ENCODE results near the gene S100A16. TPM values are rescaled to one million over a fixed set of nuclear protein-coding genes. Genes with fewer than 3 reads are reported as not detected.
"Not testable (repeated sequence)": the region's sequence is repeated elsewhere in the genome, so short reads cannot be mapped to it uniquely, and the experiment has no call there.

S100A16 gene
- total RNA-seq, 1 experiment from 2014 or later: 14.6 TPM

DNA sequence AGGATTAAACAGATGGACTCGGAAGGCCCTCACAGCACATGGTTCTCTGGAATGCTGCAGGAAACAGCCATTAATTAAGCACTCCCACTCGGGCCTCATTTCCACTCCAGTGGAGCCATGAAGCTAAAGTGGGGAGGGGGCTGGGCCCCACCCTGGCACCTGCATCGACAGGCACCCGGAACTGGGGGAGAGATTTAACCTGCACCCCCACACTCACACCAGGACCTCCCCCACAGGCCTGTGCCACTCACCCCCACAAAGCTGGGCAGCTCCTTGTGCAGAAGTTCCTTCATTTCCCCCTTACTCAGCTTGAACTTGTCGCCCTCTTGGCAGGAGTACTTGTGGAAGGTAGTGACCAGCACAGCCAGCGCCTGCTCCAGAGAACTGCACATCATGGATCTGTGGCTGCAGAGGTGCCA lies 49.4 kb downstream of the S100A16 start (continued):
- TF ChIP-seq, protein P1, sequence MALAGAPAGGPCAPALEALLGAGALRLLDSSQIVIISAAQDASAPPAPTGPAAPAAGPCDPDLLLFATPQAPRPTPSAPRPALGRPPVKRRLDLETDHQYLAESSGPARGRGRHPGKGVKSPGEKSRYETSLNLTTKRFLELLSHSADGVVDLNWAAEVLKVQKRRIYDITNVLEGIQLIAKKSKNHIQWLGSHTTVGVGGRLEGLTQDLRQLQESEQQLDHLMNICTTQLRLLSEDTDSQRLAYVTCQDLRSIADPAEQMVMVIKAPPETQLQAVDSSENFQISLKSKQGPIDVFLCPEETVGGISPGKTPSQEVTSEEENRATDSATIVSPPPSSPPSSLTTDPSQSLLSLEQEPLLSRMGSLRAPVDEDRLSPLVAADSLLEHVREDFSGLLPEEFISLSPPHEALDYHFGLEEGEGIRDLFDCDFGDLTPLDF (CRISPR knock-in tag; IDR thresholded peaks at IDR 0.05): no peak
- TF ChIP-seq, protein P2, sequence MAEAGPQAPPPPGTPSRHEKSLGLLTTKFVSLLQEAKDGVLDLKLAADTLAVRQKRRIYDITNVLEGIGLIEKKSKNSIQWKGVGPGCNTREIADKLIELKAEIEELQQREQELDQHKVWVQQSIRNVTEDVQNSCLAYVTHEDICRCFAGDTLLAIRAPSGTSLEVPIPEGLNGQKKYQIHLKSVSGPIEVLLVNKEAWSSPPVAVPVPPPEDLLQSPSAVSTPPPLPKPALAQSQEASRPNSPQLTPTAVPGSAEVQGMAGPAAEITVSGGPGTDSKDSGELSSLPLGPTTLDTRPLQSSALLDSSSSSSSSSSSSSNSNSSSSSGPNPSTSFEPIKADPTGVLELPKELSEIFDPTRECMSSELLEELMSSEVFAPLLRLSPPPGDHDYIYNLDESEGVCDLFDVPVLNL (CRISPR knock-in tag; IDR thresholded peaks at IDR 0.05; ENCODE audit: borderline replicate concordance, low read depth): no peak
- TF ChIP-seq OVOL2 (CRISPR knock-in tag; IDR thresholded peaks at IDR 0.05; ENCODE audit: borderline replicate concordance) (no peak), ATF1 (CRISPR knock-in tag; IDR thresholded peaks at IDR 0.05) (no peak), KAT7 (CRISPR knock-in tag; IDR thresholded peaks at IDR 0.05; ENCODE audit: borderline replicate concordance) (no peak), GTF2I (CRISPR knock-in tag; conservative IDR thresholded peaks at IDR 0.05) (no peak), SP1 (CRISPR knock-in tag; conservative IDR thresholded peaks at IDR 0.05) (no peak)
- TF ChIP-seq, protein P3, sequence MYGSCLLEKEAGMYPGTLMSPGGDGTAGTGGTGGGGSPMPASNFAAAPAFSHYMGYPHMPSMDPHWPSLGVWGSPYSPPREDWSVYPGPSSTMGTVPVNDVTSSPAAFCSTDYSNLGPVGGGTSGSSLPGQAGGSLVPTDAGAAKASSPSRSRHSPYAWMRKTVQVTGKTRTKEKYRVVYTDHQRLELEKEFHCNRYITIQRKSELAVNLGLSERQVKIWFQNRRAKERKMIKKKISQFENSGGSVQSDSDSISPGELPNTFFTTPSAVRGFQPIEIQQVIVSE (CRISPR knock-in tag; IDR thresholded peaks at IDR 0.05; ENCODE audit: borderline replicate concordance): no peak
- TF ChIP-seq, protein P4, sequence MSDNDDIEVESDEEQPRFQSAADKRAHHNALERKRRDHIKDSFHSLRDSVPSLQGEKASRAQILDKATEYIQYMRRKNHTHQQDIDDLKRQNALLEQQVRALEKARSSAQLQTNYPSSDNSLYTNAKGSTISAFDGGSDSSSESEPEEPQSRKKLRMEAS (CRISPR knock-in tag; IDR thresholded peaks at IDR 0.05): no peak
- TF ChIP-seq, protein P5, sequence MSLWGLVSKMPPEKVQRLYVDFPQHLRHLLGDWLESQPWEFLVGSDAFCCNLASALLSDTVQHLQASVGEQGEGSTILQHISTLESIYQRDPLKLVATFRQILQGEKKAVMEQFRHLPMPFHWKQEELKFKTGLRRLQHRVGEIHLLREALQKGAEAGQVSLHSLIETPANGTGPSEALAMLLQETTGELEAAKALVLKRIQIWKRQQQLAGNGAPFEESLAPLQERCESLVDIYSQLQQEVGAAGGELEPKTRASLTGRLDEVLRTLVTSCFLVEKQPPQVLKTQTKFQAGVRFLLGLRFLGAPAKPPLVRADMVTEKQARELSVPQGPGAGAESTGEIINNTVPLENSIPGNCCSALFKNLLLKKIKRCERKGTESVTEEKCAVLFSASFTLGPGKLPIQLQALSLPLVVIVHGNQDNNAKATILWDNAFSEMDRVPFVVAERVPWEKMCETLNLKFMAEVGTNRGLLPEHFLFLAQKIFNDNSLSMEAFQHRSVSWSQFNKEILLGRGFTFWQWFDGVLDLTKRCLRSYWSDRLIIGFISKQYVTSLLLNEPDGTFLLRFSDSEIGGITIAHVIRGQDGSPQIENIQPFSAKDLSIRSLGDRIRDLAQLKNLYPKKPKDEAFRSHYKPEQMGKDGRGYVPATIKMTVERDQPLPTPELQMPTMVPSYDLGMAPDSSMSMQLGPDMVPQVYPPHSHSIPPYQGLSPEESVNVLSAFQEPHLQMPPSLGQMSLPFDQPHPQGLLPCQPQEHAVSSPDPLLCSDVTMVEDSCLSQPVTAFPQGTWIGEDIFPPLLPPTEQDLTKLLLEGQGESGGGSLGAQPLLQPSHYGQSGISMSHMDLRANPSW (CRISPR knock-in tag; conservative IDR thresholded peaks at IDR 0.05; ENCODE audit: low read depth): no peak

DNA sequence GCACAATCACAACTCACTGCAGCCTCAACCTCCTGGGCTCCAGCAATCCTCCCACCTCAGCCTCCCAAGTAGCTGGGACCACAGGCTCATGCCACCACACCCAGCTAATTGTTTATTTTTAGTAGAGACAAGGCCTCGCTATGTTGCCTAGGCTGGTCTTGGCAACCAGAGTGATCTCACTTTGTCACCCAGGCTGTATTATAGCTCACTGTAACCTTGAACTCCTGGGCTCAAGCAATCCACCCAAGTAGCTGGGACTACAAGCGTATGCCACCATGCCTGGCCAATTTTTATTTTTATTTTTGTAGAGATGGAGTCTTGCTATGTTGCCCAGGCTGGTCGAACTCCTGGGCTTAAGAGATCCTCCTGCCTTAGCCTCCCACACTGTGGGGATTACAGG lies 50.9 kb downstream of the S100A16 start:
- H3K27me3 Mint-ChIP-seq (ENCODE audit: low read depth); H3K4me3 Mint-ChIP-seq; H3K9me3 Mint-ChIP-seq; H3K36me3 Mint-ChIP-seq; H3K27ac Mint-ChIP-seq; DNase-seq (ENCODE audit: low spot score); POLR2A ChIA-PET; ATAC-seq: not testable (repeated sequence)
- CTCF ChIA-PET: interaction anchor here (1.0 to 3.9 kb wide), 5 partner anchors 10 to 66 kb away, joined by 4 to 28 read pairs (median 7); partner anchors contain the start of genes S100A1, S100A13 and S100A6
- peaks cover 14% of the 10 kb centered on the region for H3K4me1 Mint-ChIP-seq

DNA sequence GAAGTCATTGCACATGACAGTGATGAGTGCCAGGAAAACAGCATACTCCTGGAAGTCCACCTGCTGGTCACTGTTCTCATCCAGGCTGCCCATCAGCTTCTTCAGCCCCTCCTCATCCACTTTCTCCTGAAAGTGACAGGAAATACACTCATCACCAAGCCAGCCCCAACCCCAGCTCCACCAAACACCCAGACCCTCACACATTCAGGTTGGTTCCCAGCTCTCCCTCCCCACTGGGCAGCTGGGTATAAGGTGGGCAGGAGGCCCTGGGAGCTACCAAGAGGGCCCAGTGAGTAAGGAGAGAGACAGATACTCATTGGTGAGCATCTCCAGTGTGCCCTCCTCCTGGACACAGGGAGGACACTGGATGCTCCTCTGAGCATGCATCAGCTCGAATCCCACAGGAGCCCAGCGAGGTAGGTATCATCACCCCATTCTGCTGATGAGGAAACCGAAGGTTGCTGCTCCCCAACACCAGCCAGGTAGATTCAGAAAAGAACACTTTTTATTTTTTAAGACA lies 51.4 kb downstream of the S100A16 start:
- no peaks in the 10 kb centered on the region for H3K9me3 Mint-ChIP-seq
- no peak overlapping the region for H3K4me3 Mint-ChIP-seq
- no peaks in the 10 kb centered on the region for H3K36me3 Mint-ChIP-seq
- ATAC-seq (no peak), DNase-seq (ENCODE audit: low spot score) (no peak)
- H3K27ac Mint-ChIP-seq: no peak overlapping the region
- CTCF ChIA-PET: interaction anchor here (0.7 to 3.9 kb wide), 8 partner anchors 9 to 208 kb away, joined by 3 to 28 read pairs (median 6); partner anchors contain the start of genes S100A1, S100A13 and S100A6
- POLR2A ChIA-PET: no interaction called here
- no peaks in the 10 kb centered on the region; the same call in 1 of the 2 replicates for H3K27me3 Mint-ChIP-seq (ENCODE audit: low read depth)
- H3K4me1 Mint-ChIP-seq: peaks cover 9% of the 10 kb centered on the region
- TF ChIP-seq NFYB (CRISPR knock-in tag; conservative IDR thresholded peaks at IDR 0.05; ENCODE audit: low read depth): no peak
- TF ChIP-seq ZNF423 (CRISPR knock-in tag; IDR thresholded peaks at IDR 0.05): no peak
- no peak for TF ChIP-seq IRF2 (CRISPR knock-in tag; IDR thresholded peaks at IDR 0.05; ENCODE audit: borderline replicate concordance, low read depth)
- no peak for TF ChIP-seq TEAD4 (CRISPR knock-in tag; IDR thresholded peaks at IDR 0.05)
- TF ChIP-seq ZNF317 (CRISPR knock-in tag; IDR thresholded peaks at IDR 0.05; ENCODE audit: borderline replicate concordance, low read depth): no peak
- TF ChIP-seq ZBTB21 (CRISPR knock-in tag; IDR thresholded peaks at IDR 0.05; ENCODE audit: borderline replicate concordance): no peak
- TF ChIP-seq, protein P6, sequence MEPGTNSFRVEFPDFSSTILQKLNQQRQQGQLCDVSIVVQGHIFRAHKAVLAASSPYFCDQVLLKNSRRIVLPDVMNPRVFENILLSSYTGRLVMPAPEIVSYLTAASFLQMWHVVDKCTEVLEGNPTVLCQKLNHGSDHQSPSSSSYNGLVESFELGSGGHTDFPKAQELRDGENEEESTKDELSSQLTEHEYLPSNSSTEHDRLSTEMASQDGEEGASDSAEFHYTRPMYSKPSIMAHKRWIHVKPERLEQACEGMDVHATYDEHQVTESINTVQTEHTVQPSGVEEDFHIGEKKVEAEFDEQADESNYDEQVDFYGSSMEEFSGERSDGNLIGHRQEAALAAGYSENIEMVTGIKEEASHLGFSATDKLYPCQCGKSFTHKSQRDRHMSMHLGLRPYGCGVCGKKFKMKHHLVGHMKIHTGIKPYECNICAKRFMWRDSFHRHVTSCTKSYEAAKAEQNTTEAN (CRISPR knock-in tag; IDR thresholded peaks at IDR 0.05): no peak
- TF ChIP-seq, protein P7, sequence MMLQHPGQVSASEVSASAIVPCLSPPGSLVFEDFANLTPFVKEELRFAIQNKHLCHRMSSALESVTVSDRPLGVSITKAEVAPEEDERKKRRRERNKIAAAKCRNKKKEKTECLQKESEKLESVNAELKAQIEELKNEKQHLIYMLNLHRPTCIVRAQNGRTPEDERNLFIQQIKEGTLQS (CRISPR knock-in tag; conservative IDR thresholded peaks at IDR 0.05): no peak
- TF ChIP-seq KAT7 (CRISPR knock-in tag; IDR thresholded peaks at IDR 0.05; ENCODE audit: borderline replicate concordance): no peak
- no peak for TF ChIP-seq GRHL2 (CRISPR knock-in tag; IDR thresholded peaks at IDR 0.05; ENCODE audit: insufficient replicate concordance, severe bottlenecking)
- TF ChIP-seq, protein P8, sequence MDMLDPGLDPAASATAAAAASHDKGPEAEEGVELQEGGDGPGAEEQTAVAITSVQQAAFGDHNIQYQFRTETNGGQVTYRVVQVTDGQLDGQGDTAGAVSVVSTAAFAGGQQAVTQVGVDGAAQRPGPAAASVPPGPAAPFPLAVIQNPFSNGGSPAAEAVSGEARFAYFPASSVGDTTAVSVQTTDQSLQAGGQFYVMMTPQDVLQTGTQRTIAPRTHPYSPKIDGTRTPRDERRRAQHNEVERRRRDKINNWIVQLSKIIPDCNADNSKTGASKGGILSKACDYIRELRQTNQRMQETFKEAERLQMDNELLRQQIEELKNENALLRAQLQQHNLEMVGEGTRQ (CRISPR knock-in tag; IDR thresholded peaks at IDR 0.05): no peak
- TF ChIP-seq, protein P9, sequence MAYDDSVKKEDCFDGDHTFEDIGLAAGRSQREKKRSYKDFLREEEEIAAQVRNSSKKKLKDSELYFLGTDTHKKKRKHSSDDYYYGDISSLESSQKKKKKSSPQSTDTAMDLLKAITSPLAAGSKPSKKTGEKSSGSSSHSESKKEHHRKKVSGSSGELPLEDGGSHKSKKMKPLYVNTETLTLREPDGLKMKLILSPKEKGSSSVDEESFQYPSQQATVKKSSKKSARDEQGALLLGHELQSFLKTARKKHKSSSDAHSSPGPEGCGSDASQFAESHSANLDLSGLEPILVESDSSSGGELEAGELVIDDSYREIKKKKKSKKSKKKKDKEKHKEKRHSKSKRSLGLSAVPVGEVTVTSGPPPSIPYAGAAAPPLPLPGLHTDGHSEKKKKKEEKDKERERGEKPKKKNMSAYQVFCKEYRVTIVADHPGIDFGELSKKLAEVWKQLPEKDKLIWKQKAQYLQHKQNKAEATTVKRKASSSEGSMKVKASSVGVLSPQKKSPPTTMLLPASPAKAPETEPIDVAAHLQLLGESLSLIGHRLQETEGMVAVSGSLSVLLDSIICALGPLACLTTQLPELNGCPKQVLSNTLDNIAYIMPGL (CRISPR knock-in tag; IDR thresholded peaks at IDR 0.05): no peak

Data from WTC11 (cell line).